DND-41 (cell line): Measurements from ENCODE around the gene TRIB2.

ENCODE experiments used
- ATAC-seq: fragments of 200-7000 bp; cut with Tn5 transposase; 3 replicates; pipeline ENCODE4 v1.9.1; 2021; ENCODE audit warnings: low read depth; ENCODE audit not compliant: insufficient read depth
- DNase-seq: peaks from one replicate; pipeline ENCODE4 v3.0.0-alpha.2; 2020
- H2AFZ ChIP-seq: 2 replicates; pipeline ENCODE4 v1.6.0; 2012; ENCODE audit warnings: low read depth, low read length
- H3K27ac ChIP-seq: 2 replicates; pipeline ENCODE4 v1.5.1; 2012; ENCODE audit warnings: low read length, inconsistent platforms
- H3K27me3 ChIP-seq: fragments of 200-600 bp; sonication (generic); 2 replicates; pipeline ENCODE4 v1.6.0; 2012; ENCODE audit warnings: low read length, mild to moderate bottlenecking, inconsistent platforms; ENCODE audit not compliant: insufficient read depth, poor library complexity
- H3K36me3 ChIP-seq: 2 replicates; pipeline ENCODE4 v1.5.1; 2012; ENCODE audit warnings: low read length, inconsistent platforms; ENCODE audit not compliant: insufficient read depth
- H3K4me1 ChIP-seq: 2 replicates; pipeline ENCODE4 v1.5.1; 2012; ENCODE audit warnings: mild to moderate bottlenecking, low read length; ENCODE audit not compliant: insufficient read depth
- H3K4me2 ChIP-seq: 2 replicates; pipeline ENCODE4 v1.6.0; 2012; ENCODE audit warnings: mild to moderate bottlenecking, moderate library complexity, low read length, inconsistent platforms; ENCODE audit not compliant: insufficient read depth
- H3K4me3 ChIP-seq, 2 experiments: fragments of 200-600 bp in 1 of 2; shearing (Covaris generic) in 1 of 2; 2 replicates each; pipeline ENCODE4 v1.5.1; 2012 to 2016; ENCODE audit warnings: inconsistent platforms in 2 of 2, low read length in 2 of 2, mild to moderate bottlenecking in 2 of 2, low read depth in 1 of 2, moderate library complexity in 1 of 2
- H3K79me2 ChIP-seq: 2 replicates; pipeline ENCODE4 v1.6.0; 2012; ENCODE audit warnings: low read length, inconsistent platforms; ENCODE audit not compliant: insufficient read depth
- H3K9ac ChIP-seq: 2 replicates; pipeline ENCODE4 v1.6.0; 2012; ENCODE audit warnings: low read depth, mild to moderate bottlenecking, inconsistent platforms, low read length, moderate library complexity
- H3K9me3 ChIP-seq: 2 replicates; pipeline ENCODE4 v1.5.1; 2012; ENCODE audit warnings: low read length, moderate library complexity, mild to moderate bottlenecking, inconsistent platforms; ENCODE audit not compliant: insufficient read depth, severe bottlenecking
- H4K20me1 ChIP-seq: 2 replicates; pipeline ENCODE4 v1.6.0; 2012; ENCODE audit warnings: low read length; ENCODE audit not compliant: insufficient read depth
- CTCF ChIP-seq: IDR thresholded peaks from 2 replicates; pipeline ENCODE4 v1.5.1; 2012; ENCODE audit warnings: borderline replicate concordance, low read length, moderate library complexity, mild to moderate bottlenecking; ENCODE audit not compliant: poor library complexity, severe bottlenecking; ENCODE audit errors: extremely low read depth
- EZH2 ChIP-seq: IDR thresholded peaks from 3 replicates; pipeline ENCODE4 v1.6.1; 2012; ENCODE audit warnings: borderline replicate concordance, low read depth, mild to moderate bottlenecking, moderate library complexity, low read length, inconsistent platforms; ENCODE audit not compliant: severe bottlenecking

TRIB2 gene

DNA sequence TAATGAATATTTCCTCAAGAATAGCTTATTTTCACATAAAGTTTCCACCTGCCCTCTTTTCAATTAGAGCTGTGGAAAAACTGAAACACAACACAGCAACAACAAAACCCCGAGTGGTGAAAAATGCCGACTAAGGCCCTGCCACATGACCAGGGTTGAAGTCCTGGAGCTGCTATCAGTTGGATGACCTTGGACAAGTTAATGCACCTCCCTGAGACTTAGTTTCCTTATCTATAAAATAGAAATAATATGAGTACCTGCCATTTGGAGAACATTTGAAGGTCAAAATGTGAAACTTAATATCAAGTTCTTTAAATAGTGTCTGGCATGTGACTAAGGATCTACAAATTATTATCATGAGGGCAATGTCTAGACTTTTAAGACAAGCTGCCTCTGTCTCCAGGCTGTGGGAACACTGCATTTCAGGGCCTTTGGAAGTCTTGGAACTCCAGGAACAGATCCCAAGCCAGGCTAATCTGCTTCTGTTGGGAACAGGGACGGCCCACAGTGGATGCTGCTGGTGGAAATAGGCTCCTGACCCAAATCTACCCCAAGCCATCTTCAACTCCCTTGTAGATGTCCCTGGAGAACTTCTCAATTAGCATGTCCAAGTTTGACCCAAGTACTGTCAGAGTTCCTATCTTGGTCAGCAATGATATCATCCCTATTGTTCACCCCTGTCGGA lies 42.0 kb upstream of the TRIB2 start:
- Histone ChIP-seq H3K36me3 (no peaks in the 10 kb centered on the region), H3K27me3 (no peaks in the 10 kb centered on the region), H3K79me2 (no peaks in the 10 kb centered on the region), H3K4me2 (no peak overlapping the region), H4K20me1 (no peaks in the 10 kb centered on the region), H3K4me1 (no peaks in the 10 kb centered on the region), H3K9ac (no peak overlapping the region), H3K4me3 (no peak overlapping the region), H3K9me3 (peaks cover 3% of the 10 kb centered on the region), H2AFZ (no peak overlapping the region), H3K27ac (no peak overlapping the region)
- ATAC-seq (no peak), DNase-seq (no peak)
- TF ChIP-seq CTCF (no peak), EZH2 (no peak)

DNA sequence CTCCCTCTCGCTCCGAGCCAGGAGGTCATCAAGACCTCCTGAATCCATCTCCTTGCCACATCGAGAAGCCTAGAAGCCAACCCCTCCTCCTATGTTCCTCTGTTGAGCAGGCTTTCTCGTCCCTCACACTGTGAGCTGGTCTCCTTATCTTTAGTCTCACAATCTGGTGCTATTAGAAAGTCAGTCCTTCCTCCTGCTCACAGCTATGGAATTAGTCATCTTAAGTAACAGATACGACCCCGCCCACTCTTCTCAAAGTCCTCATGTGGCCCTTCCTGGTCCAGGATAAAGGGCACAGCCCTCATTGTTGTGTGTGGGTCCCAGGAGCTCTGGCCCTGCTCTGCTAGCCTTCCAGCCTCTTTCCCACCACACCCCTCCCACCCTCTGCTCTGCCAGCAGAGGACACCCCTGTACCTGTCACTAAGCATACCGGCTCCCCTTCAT lies 41.4 kb upstream of the TRIB2 start:
- Histone ChIP-seq H4K20me1 (no peaks in the 10 kb centered on the region), H3K36me3 (no peaks in the 10 kb centered on the region), H2AFZ (no peak overlapping the region), H3K79me2 (no peaks in the 10 kb centered on the region), H3K4me2 (no peak overlapping the region), H3K27me3 (no peaks in the 10 kb centered on the region), H3K4me3 (no peak overlapping the region), H3K9me3 (peaks cover 4% of the 10 kb centered on the region), H3K4me1 (no peaks in the 10 kb centered on the region), H3K9ac (no peak overlapping the region), H3K27ac (no peak overlapping the region)
- no peak for DNase-seq
- ATAC-seq: no peak
- no peak for TF ChIP-seq CTCF
- no peak for TF ChIP-seq EZH2

DNA sequence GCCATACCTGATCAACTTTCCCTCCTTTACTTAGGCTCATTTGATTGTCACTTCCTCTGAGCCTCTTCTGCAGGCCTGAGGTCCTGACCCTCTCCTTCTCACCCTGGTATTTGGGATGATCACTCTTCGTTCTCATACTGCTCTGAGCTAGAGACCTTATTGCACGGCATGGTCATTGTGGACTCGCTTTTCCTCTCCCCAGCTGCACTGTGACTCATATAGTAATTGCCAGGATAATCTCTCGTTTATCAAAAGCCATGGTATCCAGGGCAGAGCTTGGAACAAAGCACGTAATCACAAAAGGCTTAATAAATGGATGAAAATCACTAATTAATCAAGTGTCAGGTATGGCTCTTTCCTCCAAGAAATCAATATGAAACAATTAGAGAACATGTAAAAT lies 40.9 kb upstream of the TRIB2 start:
- ATAC-seq (no peak), DNase-seq (no peak)
- no peaks in the 10 kb centered on the region for H3K4me1 ChIP-seq
- H3K4me3 ChIP-seq: no peak overlapping the region
- peaks cover 8% of the 10 kb centered on the region for H3K9me3 ChIP-seq
- H3K27me3 ChIP-seq: no peaks in the 10 kb centered on the region
- no peak overlapping the region for H3K4me2 ChIP-seq
- TF ChIP-seq CTCF (no peak), EZH2 (no peak)
- no peak overlapping the region for H3K27ac ChIP-seq
- no peak overlapping the region for H3K9ac ChIP-seq
- H3K36me3 ChIP-seq: no peaks in the 10 kb centered on the region
- no peaks in the 10 kb centered on the region for H4K20me1 ChIP-seq
- no peaks in the 10 kb centered on the region for H3K79me2 ChIP-seq
- H2AFZ ChIP-seq: no peak overlapping the region
